ENCODE results near the gene TASOR2.

DNA sequence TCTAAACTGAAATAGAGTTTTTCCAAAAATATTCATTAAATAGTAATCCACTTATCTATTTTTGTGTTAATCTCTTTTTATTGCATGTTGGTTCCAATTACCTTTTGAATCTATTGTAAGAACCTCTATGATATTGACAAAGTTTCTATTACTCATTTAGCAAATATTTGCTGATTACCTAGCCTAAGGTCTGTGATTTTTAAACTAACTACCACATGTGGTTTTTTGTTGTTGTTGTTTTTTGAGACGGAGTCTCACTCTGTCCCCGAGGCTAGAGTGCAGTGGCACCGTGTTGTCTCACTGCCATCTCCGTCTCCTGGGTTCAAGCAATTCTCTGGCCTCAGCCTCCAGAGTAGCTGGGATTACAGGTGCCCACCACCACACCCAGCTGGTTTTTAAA is 16.2 kb upstream of the TASOR2 start:
- no peak for TF ChIP-seq EZH2 (IDR thresholded peaks at IDR 0.05; ENCODE audit: borderline replicate concordance, insufficient read depth, low read depth, low read length, poor library complexity, severe bottlenecking)
- TF ChIP-seq, protein P1, sequence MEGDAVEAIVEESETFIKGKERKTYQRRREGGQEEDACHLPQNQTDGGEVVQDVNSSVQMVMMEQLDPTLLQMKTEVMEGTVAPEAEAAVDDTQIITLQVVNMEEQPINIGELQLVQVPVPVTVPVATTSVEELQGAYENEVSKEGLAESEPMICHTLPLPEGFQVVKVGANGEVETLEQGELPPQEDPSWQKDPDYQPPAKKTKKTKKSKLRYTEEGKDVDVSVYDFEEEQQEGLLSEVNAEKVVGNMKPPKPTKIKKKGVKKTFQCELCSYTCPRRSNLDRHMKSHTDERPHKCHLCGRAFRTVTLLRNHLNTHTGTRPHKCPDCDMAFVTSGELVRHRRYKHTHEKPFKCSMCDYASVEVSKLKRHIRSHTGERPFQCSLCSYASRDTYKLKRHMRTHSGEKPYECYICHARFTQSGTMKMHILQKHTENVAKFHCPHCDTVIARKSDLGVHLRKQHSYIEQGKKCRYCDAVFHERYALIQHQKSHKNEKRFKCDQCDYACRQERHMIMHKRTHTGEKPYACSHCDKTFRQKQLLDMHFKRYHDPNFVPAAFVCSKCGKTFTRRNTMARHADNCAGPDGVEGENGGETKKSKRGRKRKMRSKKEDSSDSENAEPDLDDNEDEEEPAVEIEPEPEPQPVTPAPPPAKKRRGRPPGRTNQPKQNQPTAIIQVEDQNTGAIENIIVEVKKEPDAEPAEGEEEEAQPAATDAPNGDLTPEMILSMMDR (IDR thresholded peaks at IDR 0.05), result no peak

Data from B cell (primary cell).